Measurements from ENCODE around the gene ARHGEF11.

The ARHGEF11 gene

GRCh38 chr1:157019457-157019856 lies 26.1 kb downstream of the ARHGEF11 start:
- DNase-seq: no peak
- Histone ChIP-seq H3K27me3 (replicated peaks) (no peaks in the 10 kb centered on the region), H3K27ac (no peak overlapping the region), H3K36me3 (replicated peaks) (no peaks in the 10 kb centered on the region), H3K4me3 (ENCODE audit: low read depth, low read length) (no peak overlapping the region)
- no peak for TF ChIP-seq CTCF (IDR thresholded peaks at IDR 0.05; ENCODE audit: low read depth, low read length, missing control alignments)
- in situ Hi-C loops (cut with HindIII; ENCODE audit: low pct_ligation_motif_present, low sequenced_read_pairs): no loop called here

GRCh38 chr1:157011845-157012244 lies 33.7 kb downstream of the ARHGEF11 start:
- H3K4me3 ChIP-seq (ENCODE audit: low read depth, low read length): no peak overlapping the region
- in situ Hi-C loops (cut with HindIII; ENCODE audit: low pct_ligation_motif_present, low sequenced_read_pairs): no loop called here
- H3K27me3 ChIP-seq (replicated peaks): no peaks in the 10 kb centered on the region
- no peak overlapping the region for H3K27ac ChIP-seq
- no peak for TF ChIP-seq CTCF (IDR thresholded peaks at IDR 0.05; ENCODE audit: low read depth, low read length, missing control alignments)
- no peak for DNase-seq
- no peaks in the 10 kb centered on the region for H3K36me3 ChIP-seq (replicated peaks)

- Histone ChIP-seq H3K36me3 (replicated peaks) (no peaks in the 10 kb centered on the region), H3K4me3 (ENCODE audit: low read depth, low read length) (no peak overlapping the region), H3K27me3 (replicated peaks) (no peaks in the 10 kb centered on the region), H3K27ac (no peak overlapping the region)
- in situ Hi-C loops (cut with HindIII; ENCODE audit: low pct_ligation_motif_present, low sequenced_read_pairs): no loop called here
- no peak for TF ChIP-seq CTCF (IDR thresholded peaks at IDR 0.05; ENCODE audit: low read depth, low read length, missing control alignments)
- DNase-seq: no peak
These were observed 37.0 kb downstream of the ARHGEF11 start for GRCh38 chr1:157008502-157008901.

- no peak for DNase-seq
- Histone ChIP-seq H3K27ac (no peak overlapping the region), H3K36me3 (replicated peaks) (no peaks in the 10 kb centered on the region), H3K4me3 (ENCODE audit: low read depth, low read length) (no peak overlapping the region), H3K27me3 (replicated peaks) (no peaks in the 10 kb centered on the region)
- no peak for TF ChIP-seq CTCF (IDR thresholded peaks at IDR 0.05; ENCODE audit: low read depth, low read length, missing control alignments)
- in situ Hi-C loops (cut with HindIII; ENCODE audit: low pct_ligation_motif_present, low sequenced_read_pairs): no loop called here
These were observed 38.2 kb downstream of the ARHGEF11 start for GRCh38 chr1:157007306-157007705.

GRCh38 chr1:157006676-157007075 lies 38.9 kb downstream of the ARHGEF11 start:
- DNase-seq: no peak
- Histone ChIP-seq H3K27ac (no peak overlapping the region), H3K27me3 (replicated peaks) (no peaks in the 10 kb centered on the region), H3K36me3 (replicated peaks) (no peaks in the 10 kb centered on the region), H3K4me3 (ENCODE audit: low read depth, low read length) (no peak overlapping the region)
- TF ChIP-seq CTCF (IDR thresholded peaks at IDR 0.05; ENCODE audit: low read depth, low read length, missing control alignments): no peak
- in situ Hi-C loops (cut with HindIII; ENCODE audit: low pct_ligation_motif_present, low sequenced_read_pairs): no loop called here

- Histone ChIP-seq H3K27me3 (replicated peaks) (no peaks in the 10 kb centered on the region), H3K27ac (no peak overlapping the region), H3K36me3 (replicated peaks) (no peaks in the 10 kb centered on the region), H3K4me3 (ENCODE audit: low read depth, low read length) (no peak overlapping the region)
- DNase-seq: no peak
- in situ Hi-C loops (cut with HindIII; ENCODE audit: low pct_ligation_motif_present, low sequenced_read_pairs): no loop called here
- no peak for TF ChIP-seq CTCF (IDR thresholded peaks at IDR 0.05; ENCODE audit: low read depth, low read length, missing control alignments)
These were observed 39.6 kb downstream of the ARHGEF11 start for GRCh38 chr1:157005965-157006364.

Measured in brain microvascular endothelial cell (primary cell).